Fibroblast of gingiva (primary cell): Measurements from ENCODE around the gene BRD1.
"Not testable (repeated sequence)": the region's sequence is repeated elsewhere in the genome, so short reads cannot be mapped to it uniquely, and the experiment has no call there.

Experiments used
- DNase-seq: peaks from one replicate; pipeline ENCODE4 v3.0.0-alpha.2; 2011; ENCODE audit warnings: low read depth

BRD1 gene

GRCh38 chr22:49783926-49784629 lies 43.6 kb downstream of the BRD1 start:
- no peak for DNase-seq

GRCh38 chr22:49783036-49783746 lies 44.5 kb downstream of the BRD1 start:
- no peak for DNase-seq

DNA sequence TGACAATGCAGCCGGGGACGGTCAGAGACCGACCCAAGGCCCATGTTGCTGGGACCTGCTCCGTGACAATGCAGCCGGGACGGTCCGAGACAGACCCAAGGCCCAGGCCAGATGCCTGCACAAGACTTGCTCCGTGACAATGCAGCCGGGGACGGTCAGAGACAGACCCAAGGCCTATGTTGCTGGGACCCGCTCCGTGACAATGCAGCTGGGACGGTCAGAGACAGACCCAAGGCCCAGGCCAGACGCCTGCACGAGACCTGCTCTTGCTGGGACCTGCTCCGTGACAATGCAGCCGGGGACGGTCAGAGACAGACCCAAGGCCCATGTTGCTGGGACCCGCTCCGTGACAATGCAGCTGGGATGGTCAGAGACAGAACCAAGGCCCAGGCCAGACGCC lies 45.8 kb downstream of the BRD1 start:
- not testable (repeated sequence) for DNase-seq

GRCh38 chr22:49781289-49781782 lies 46.3 kb downstream of the BRD1 start:
- no peak for DNase-seq

DNA sequence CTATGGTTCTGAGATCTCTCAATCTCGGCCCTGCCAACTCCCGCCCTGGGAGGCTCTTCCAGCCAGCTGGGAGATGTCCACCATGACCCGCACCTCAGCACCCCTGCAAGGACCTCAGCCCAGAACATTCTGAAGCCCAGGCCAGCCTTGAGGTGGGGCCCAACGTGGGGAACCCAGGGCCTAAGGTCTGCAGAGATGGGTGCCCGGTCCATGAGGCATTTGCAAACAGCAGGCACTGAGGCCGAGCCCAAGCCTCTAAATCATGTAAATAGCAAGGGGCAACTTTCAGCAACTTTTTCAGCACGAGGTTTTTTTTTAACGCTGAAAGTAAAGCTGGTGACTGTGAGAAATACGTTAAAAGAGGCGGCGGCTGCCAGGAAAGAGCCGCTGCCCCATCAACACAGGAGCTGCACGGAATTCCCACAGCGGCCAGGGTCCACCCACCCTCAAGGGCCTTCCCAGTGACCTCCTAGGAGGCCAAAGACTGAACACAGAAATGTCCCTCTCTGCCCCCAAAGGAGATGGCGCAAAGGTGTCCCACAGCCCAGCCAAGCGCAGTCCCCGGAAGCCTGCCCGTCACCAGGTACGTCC lies 46.9 kb downstream of the BRD1 start:
- no peak for DNase-seq

GRCh38 chr22:49779853-49780697 lies 47.6 kb downstream of the BRD1 start:
- peak; percentile 26 for DNase-seq

- DNase-seq = no peak
Observed at GRCh38 chr22:49779211-49779610, 48.5 kb downstream of the BRD1 start.

DNA sequence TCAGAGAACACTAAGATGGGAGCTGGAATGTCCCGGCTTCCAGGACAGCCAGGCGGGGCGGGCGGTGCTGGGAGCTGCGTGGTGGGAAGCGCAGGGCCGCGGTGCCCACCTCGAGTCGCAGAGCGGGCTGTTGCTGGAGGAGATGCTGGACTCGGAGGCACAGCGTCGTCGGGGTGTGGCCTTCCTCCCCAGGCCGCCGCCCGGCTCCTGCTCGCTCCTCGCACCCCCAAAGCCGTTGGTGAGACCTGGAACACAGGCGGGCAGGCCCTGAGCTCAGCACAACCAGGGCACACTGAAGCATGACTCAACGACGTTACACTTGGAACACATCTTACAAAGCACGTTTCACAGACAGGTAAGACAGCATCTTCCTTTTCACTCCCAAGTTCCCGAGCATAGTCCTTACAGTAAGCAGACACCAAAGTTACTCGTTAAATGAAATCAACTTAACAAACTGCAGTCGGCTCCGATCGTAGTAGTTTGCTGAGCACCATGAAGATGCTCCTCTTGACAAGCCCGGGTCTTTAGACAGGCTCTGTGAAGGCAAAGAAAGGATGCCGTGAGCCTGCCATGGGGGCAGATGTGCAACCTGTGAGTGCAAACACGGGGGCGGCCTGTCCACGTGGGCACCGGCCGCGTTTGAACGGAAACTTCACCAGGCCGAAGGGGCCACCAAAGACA lies 50.0 kb downstream of the BRD1 start:
- no peak for DNase-seq

- DNase-seq = no peak
Observed at GRCh38 chr22:49776891-49777290, 50.8 kb downstream of the BRD1 start.

- DNase-seq = no peak
Observed at GRCh38 chr22:49775867-49776511, 51.7 kb downstream of the BRD1 start.

- no peak for DNase-seq
Observed at GRCh38 chr22:49775191-49775866, 52.3 kb downstream of the BRD1 start.

DNA sequence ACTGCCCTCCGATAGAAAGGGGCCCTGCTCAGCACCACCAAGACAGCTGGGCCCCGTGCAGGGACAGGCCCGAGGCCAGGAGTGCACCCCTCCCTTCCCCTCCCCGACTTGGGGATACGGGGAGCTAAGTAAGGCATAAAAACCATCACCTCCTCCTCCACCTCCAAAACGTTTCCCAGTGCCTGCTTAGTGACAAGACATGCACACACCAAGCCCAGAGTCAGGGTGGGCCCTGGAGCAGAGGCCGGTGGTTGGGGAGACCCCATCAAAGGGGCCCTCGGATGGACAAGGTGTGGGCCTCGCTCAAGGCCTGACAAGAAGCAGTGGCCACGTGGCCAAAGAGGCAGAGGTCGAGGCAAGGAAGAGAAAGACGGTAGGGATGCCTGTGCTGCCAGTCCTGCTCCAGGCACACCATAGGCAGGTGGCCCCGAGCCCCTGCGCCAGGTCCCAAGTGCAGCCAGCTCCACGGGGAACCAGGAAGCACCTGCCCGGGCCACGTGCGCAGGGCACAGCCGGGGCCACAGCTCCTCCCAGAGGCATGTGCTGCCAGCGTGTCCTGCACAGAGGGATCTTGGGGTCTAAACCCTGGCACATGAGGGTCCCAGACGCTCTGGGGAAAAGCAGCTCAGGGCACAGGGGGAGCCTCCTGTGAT lies 53.0 kb downstream of the BRD1 start:
- DNase-seq = no peak

GRCh38 chr22:49774046-49774445 lies 53.6 kb downstream of the BRD1 start:
- no peak for DNase-seq

DNA sequence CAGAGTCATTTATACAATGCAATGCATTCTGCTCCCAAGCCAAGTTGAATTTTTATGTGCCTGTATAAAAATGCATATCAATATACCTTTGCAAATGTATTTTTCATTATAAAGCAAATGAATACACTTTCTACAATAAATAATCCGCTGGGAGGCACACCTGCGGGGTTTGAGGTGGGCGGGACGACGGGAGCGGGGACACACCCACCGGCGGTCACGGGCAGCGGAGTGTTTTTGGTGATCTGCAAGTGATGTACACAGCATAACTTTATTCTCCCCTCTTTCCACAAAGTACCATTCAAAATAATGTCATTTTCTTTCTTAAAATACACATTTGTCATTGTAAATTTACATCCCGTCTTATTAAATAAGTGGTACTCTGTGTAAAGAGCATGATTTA lies 54.1 kb downstream of the BRD1 start:
- no peak for DNase-seq

GRCh38 chr22:49772692-49773091 lies 55.0 kb downstream of the BRD1 start:
- DNase-seq = no peak

DNA sequence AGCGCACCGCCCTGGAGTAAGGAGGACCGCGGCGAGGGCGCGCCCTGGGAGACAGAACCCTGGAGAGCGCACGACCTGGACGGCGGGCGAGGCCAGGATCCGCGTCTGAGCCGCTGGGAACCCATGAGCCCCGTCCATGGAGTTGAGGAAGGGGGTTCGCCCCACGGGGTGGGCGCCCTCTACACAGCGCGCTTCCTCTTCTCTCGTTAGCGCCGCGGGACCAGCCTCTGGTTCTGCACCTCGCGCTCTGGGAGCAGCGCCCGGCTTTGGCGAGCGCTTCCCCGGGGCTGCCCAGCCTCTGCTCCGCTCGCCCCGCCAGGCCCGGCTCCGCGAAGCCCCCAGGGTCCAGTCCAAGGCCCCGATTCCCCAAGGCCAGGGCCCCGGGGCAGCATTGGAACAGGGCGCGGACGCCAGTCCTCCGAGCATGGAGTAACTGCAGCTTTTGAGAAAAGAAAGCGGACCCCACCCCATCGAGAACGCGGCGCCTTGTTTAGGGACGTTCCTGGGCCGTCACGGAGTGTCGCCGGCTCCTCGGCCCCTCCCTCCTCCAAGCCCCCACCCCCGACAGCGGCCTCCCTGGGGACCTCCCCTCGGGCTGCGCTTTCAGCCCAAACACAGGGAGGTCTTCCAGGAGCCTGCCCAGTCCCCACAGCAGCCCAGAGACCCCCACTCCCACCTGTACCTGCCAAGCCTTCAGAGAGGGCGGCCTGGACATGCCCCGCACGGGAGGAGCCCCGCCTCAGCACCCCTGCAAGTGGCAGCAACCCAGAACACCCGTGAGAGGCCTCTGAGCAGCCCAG lies 56.2 kb downstream of the BRD1 start:
- no peak for DNase-seq

DNA sequence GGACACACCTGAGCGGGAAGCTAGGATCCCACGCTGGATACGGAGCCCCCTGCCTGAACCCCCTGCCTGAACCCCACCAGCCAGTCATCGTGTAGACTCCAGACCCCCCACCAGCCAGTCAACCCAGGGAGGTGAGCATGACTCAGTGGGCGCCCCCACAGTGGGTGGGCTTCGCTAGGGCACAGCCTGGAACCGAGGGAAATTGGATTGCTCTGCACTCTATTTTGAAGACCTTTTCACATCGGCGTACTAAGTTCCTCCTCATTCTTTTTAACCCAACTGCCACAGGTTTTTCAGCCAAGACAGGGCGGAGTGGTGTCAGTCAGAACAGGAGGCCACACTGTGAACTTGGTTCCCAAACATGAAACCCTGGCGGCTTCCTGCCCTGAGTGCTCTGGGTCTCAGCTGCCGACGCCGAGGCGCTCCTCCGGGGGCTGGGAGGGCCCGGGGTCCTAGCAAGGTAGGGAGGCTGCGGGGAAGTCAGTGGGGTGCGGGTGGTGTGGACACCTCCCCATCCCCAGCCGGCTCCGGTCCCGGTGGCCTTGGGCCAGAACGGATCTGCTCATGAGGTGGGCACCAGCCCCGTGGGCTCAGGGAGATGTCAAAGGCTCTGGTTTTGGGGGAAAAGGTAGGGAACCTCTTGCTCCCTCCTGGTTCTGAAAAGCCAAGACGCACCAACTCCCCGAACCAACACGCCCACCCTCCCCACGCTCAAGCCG lies 57.0 kb downstream of the BRD1 start:
- DNase-seq = no peak

- no peak for DNase-seq
Observed at GRCh38 chr22:49769691-49770546, 57.8 kb downstream of the BRD1 start.
